SK-N-SH (cell line): ENCODE results near the gene TP53TG5. TPM values are rescaled to one million over a fixed set of nuclear protein-coding genes. Genes with fewer than 3 reads are reported as not detected.

Experiments
- CTCF ChIA-PET: fragments of 300-600, 350-600 bp; formaldehyde crosslinking; extraction: SDS; loops from one replicate; lab custom pipeline; 2021; lab: Yijun Ruan, JAX
- POLR2A ChIA-PET: fragments of 350-600 bp; sonication (Branson Sonifier 250); formaldehyde crosslinking; extraction: SDS; loops from one replicate; lab custom pipeline; 2020; ENCODE audit warnings: antibody characterized with exemption, inconsistent platforms; lab: Yijun Ruan, JAX
- DNase-seq: peaks from one replicate; pipeline ENCODE4 v3.0.0; 2012
- H2AFZ ChIP-seq: fragments of 200-600 bp; sonication (generic); 2 replicates; pipeline ENCODE4 v1.8.1; 2016; ENCODE audit warnings: antibody characterized with exemption, mild to moderate bottlenecking, low read depth
- H3F3A ChIP-seq: fragments of 200-600 bp; sonication (generic); replicated peaks from 2 replicates; pipeline ENCODE3; 2016; ENCODE audit warnings: antibody characterized with exemption, mild to moderate bottlenecking; ENCODE audit not compliant: insufficient read depth
- H3K27ac ChIP-seq, 2 experiments: fragments of 200-500 bp in 1 of 2; fragments of 200-600 bp in 1 of 2; sonication (Bioruptor generic) in 1 of 2; sonication (generic), shearing (Covaris generic) in 1 of 2; 2 replicates each; pipeline versions ENCODE4 v1.5.1 to v1.6.1; 2014 to 2016; ENCODE audit warnings: low read depth in 2 of 2, inconsistent platforms in 1 of 2, low read length in 1 of 2, mild to moderate bottlenecking in 1 of 2, mixed read lengths in 1 of 2
- H3K27me3 ChIP-seq: fragments of 200-600 bp; sonication (generic), shearing (Covaris generic); 2 replicates; pipeline ENCODE4 v1.6.1; 2016; ENCODE audit warnings: mixed run types; ENCODE audit not compliant: insufficient read depth
- H3K36me3 ChIP-seq, 2 experiments: fragments of 200-500 bp in 1 of 2; fragments of 200-600 bp in 1 of 2; sonication (Bioruptor generic) in 1 of 2; sonication (generic) in 1 of 2; replicated peaks in 1 of 2; 2 replicates each; pipeline versions ENCODE3 to v1.5.1; 2014 to 2016; ENCODE audit warnings: low read length in 1 of 2, mild to moderate bottlenecking in 1 of 2; ENCODE audit not compliant: insufficient read depth in 2 of 2, control insufficient read depth in 1 of 2
- H3K4me1 ChIP-seq, 2 experiments: fragments of 200-500 bp in 1 of 2; fragments of 200-600 bp in 1 of 2; sonication (Bioruptor generic) in 1 of 2; sonication (generic), shearing (Covaris generic) in 1 of 2; 2 replicates each; pipeline versions ENCODE4 v1.5.1 to v1.6.1; 2014 to 2016; ENCODE audit warnings: low read depth in 1 of 2, low read length in 1 of 2, mixed run types in 1 of 2; ENCODE audit not compliant: insufficient read depth in 2 of 2, control insufficient read depth in 1 of 2
- H3K4me2 ChIP-seq: fragments of 200-600 bp; sonication (generic), shearing (Covaris generic); 2 replicates; pipeline ENCODE4 v1.6.1; 2017; ENCODE audit warnings: mixed run types
- H3K4me3 ChIP-seq, 2 experiments: fragments of 200-500 bp in 1 of 2; fragments of 200-600 bp in 1 of 2; sonication (Bioruptor generic) in 1 of 2; sonication (generic), shearing (Covaris generic) in 1 of 2; 2 replicates each; pipeline versions ENCODE4 v1.5.1 to v1.8.1; 2014 to 2016; ENCODE audit warnings: low read depth in 2 of 2, inconsistent platforms in 1 of 2, low read length in 1 of 2, mild to moderate bottlenecking in 1 of 2, mixed read lengths in 1 of 2, moderate library complexity in 1 of 2
- H3K79me2 ChIP-seq: fragments of 200-600 bp; sonication (generic); 2 replicates; pipeline ENCODE4 v1.8.1; 2017; ENCODE audit warnings: mild to moderate bottlenecking; ENCODE audit not compliant: insufficient read depth
- H3K9ac ChIP-seq: fragments of 200-600 bp; sonication (generic); 2 replicates; pipeline ENCODE4 v1.6.1; 2017; ENCODE audit warnings: mixed run types
- H3K9me2 ChIP-seq: fragments of 200-600 bp; sonication (generic); 2 replicates; pipeline ENCODE4 v1.6.1; 2017; ENCODE audit warnings: mixed run types
- H3K9me3 ChIP-seq: fragments of 200-600 bp; sonication (generic); 2 replicates; pipeline ENCODE4 v1.6.1; 2017; ENCODE audit warnings: mixed run types, mild to moderate bottlenecking, moderate library complexity
- H4K20me1 ChIP-seq: fragments of 200-600 bp; sonication (generic); 2 replicates; pipeline ENCODE4 v1.6.1; 2017; ENCODE audit warnings: mild to moderate bottlenecking, mixed run types; ENCODE audit not compliant: insufficient read depth
- ELF1 ChIP-seq: IDR thresholded peaks from 2 replicates; pipeline ENCODE4 v1.4.0; 2012
- EP300 ChIP-seq, 2 experiments: IDR thresholded peaks; 2 replicates each; pipeline versions ENCODE4 v1.4.0 to v1.6.1; 2012; ENCODE audit warnings: borderline replicate concordance in 1 of 2, low read depth in 1 of 2, low read length in 1 of 2
- FOXJ3 ChIP-seq: sonication (generic); formaldehyde crosslinking; IDR thresholded peaks from 2 replicates; pipeline ENCODE4 v1.5.1; 2020; ENCODE audit warnings: mild to moderate bottlenecking, missing genetic modification reagents
- GATA2 ChIP-seq: sonication (generic); formaldehyde crosslinking; IDR thresholded peaks from 2 replicates; pipeline ENCODE4 v1.5.0; 2020; ENCODE audit warnings: mild to moderate bottlenecking, missing genetic modification reagents
- JUND ChIP-seq: IDR thresholded peaks from 2 replicates; pipeline ENCODE4 v1.4.0; 2012
- MEF2A ChIP-seq: IDR thresholded peaks from 2 replicates; pipeline ENCODE4 v1.4.0; 2012; ENCODE audit warnings: low read depth, borderline replicate concordance
- POLR2AphosphoS5 ChIP-seq: IDR thresholded peaks from 2 replicates; pipeline ENCODE4 v1.6.1; 2012; ENCODE audit warnings: low read depth, low read length
- RAD21 ChIP-seq: IDR thresholded peaks from 2 replicates; pipeline ENCODE4 v1.6.1; 2012; ENCODE audit warnings: mild to moderate bottlenecking, low read length
- RCOR1 ChIP-seq: fragments of 150-350 bp; IDR thresholded peaks from 2 replicates; pipeline ENCODE4 v1.6.1; 2017; ENCODE audit warnings: antibody characterized with exemption, low read length
- RFX5 ChIP-seq: IDR thresholded peaks from 2 replicates; pipeline ENCODE4 v1.6.1; 2012; ENCODE audit warnings: mild to moderate bottlenecking, improper control_type of control experiment, low read length
- RXRA ChIP-seq: IDR thresholded peaks from 2 replicates; pipeline ENCODE4 v1.4.0; 2012; ENCODE audit warnings: low read depth, mild to moderate bottlenecking, borderline replicate concordance
- TAF1 ChIP-seq: IDR thresholded peaks from 2 replicates; pipeline ENCODE4 v1.6.1; 2012; ENCODE audit warnings: low read depth, mild to moderate bottlenecking, low read length, moderate library complexity, borderline replicate concordance
- TCF12 ChIP-seq: IDR thresholded peaks from 2 replicates; pipeline ENCODE4 v1.4.0; 2012
- YY1 ChIP-seq: IDR thresholded peaks from 2 replicates; pipeline ENCODE4 v1.4.0; 2012; ENCODE audit warnings: low read depth, mild to moderate bottlenecking
- WGBS: methylation state at CpG from one replicate; pipeline ENCODE4 v1.1.6; 2017; ENCODE audit warnings: low lambda C conversion rate; 5-methylcytosine and 5-hydroxymethylcytosine counted together
- polyA plus RNA-seq, 3 experiments: library from polyadenylated mRNA; depleted of rRNA; stranded (reverse); fragments of >200 nt; gene quantifications; 2 replicates each; pipeline ENCODE4 v1.2.3, GENCODE V29; 2012
- TF ChIP-seq, protein P1 (sequence below): fragments of 200-600 bp; sonication (generic); IDR thresholded peaks from 2 replicates; pipeline ENCODE4 v1.6.1; 2017; ENCODE audit warnings: antibody characterized with exemption, mild to moderate bottlenecking, moderate library complexity
- TF ChIP-seq, protein P2 (sequence below): fragments of 150-350 bp; IDR thresholded peaks from 2 replicates; pipeline ENCODE4 v1.6.1; 2016; ENCODE audit warnings: mild to moderate bottlenecking, low read depth, low read length
- TF ChIP-seq, protein P3 (sequence below): fragments of 150-350 bp; IDR thresholded peaks from 2 replicates; pipeline ENCODE4 v1.6.1; 2017; ENCODE audit warnings: antibody characterized with exemption, low read length, low read depth, borderline replicate concordance
- TF ChIP-seq, protein P4 (sequence below): IDR thresholded peaks from 2 replicates; pipeline ENCODE4 v1.6.1; 2012; ENCODE audit warnings: mild to moderate bottlenecking, low read depth, low read length, moderate library complexity
- TF ChIP-seq, protein P5 (sequence below): IDR thresholded peaks from 2 replicates; pipeline ENCODE4 v1.4.0; 2012; ENCODE audit warnings: low read depth
- TF ChIP-seq, protein P6 (sequence below): IDR thresholded peaks from 2 replicates; pipeline ENCODE4 v1.4.0; 2012; ENCODE audit warnings: low read depth, borderline replicate concordance

Gene TP53TG5
- polyA plus RNA-seq, 1 of the 3 experiments (the other 2 are of a cell fraction) = not detected

DNA sequence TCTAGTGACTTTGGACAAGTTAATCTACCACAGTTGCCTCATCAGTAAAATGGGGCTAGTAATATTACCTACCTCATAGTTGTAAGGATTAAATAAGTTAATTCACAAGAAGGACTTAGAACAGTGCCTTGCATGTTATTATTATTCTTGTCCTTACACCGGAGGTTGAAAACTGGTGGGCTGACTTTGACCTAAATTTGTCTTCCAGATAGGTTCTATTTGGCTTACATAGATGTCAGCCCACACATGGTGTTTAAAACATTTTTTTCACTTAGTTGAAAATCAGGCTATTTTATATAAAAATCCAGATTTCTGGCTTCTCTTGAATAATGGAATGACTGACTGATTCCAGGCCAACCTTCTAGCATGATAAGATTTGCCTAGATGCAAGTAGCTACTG lies 11.9 kb downstream of the TP53TG5 start:
- POLR2A ChIA-PET = no interaction called here
- no peak overlapping the region for H3K9ac ChIP-seq
- 94% methylated on average over 1 of the region's 1 CpG for WGBS
- no peak overlapping the region for H3K4me3 ChIP-seq
- H4K20me1 ChIP-seq = no peaks in the 10 kb centered on the region
- DNase-seq = no peak
- no peaks in the 10 kb centered on the region for H3F3A ChIP-seq
- H3K9me2 ChIP-seq = no peaks in the 10 kb centered on the region
- H3K9me3 ChIP-seq = no peaks in the 10 kb centered on the region
- CTCF ChIA-PET = interaction anchor here (0.9 to 15.6 kb wide), 7 partner anchors 10 to 406 kb away, joined by 3 to 143 read pairs (median 3); no protein-coding TSS in a partner anchor
- TF ChIP-seq ELF1 = no peak
- TF ChIP-seq, protein P1, sequence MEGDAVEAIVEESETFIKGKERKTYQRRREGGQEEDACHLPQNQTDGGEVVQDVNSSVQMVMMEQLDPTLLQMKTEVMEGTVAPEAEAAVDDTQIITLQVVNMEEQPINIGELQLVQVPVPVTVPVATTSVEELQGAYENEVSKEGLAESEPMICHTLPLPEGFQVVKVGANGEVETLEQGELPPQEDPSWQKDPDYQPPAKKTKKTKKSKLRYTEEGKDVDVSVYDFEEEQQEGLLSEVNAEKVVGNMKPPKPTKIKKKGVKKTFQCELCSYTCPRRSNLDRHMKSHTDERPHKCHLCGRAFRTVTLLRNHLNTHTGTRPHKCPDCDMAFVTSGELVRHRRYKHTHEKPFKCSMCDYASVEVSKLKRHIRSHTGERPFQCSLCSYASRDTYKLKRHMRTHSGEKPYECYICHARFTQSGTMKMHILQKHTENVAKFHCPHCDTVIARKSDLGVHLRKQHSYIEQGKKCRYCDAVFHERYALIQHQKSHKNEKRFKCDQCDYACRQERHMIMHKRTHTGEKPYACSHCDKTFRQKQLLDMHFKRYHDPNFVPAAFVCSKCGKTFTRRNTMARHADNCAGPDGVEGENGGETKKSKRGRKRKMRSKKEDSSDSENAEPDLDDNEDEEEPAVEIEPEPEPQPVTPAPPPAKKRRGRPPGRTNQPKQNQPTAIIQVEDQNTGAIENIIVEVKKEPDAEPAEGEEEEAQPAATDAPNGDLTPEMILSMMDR = no peak
- no peak for TF ChIP-seq TCF12
- TF ChIP-seq, protein P2, sequence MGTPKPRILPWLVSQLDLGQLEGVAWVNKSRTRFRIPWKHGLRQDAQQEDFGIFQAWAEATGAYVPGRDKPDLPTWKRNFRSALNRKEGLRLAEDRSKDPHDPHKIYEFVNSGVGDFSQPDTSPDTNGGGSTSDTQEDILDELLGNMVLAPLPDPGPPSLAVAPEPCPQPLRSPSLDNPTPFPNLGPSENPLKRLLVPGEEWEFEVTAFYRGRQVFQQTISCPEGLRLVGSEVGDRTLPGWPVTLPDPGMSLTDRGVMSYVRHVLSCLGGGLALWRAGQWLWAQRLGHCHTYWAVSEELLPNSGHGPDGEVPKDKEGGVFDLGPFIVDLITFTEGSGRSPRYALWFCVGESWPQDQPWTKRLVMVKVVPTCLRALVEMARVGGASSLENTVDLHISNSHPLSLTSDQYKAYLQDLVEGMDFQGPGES = no peak
- TF ChIP-seq TAF1 = no peak
- no peak for TF ChIP-seq POLR2AphosphoS5
- no peak for TF ChIP-seq RFX5
- TF ChIP-seq RAD21 = no peak
- TF ChIP-seq, protein P3, sequence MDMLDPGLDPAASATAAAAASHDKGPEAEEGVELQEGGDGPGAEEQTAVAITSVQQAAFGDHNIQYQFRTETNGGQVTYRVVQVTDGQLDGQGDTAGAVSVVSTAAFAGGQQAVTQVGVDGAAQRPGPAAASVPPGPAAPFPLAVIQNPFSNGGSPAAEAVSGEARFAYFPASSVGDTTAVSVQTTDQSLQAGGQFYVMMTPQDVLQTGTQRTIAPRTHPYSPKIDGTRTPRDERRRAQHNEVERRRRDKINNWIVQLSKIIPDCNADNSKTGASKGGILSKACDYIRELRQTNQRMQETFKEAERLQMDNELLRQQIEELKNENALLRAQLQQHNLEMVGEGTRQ = no peak
- no peak for TF ChIP-seq GATA2 (CRISPR knock-in tag)
- no peak for TF ChIP-seq FOXJ3 (CRISPR knock-in tag)
- TF ChIP-seq, all 33 proteins: peak for 0
- Histone ChIP-seq H3K4me2 (no peak overlapping the region), H3K27ac (no peak overlapping the region), H2AFZ (no peak overlapping the region), H3K27me3 (no peaks in the 10 kb centered on the region), H3K36me3 (peaks cover 32 to 41% of the 10 kb centered on the region in 2 experiments), H3K4me1 (peaks cover 0 to 9% of the 10 kb centered on the region in 2 experiments; a peak in 1 of 4 replicates), H3K79me2 (peaks cover 27% of the 10 kb centered on the region)

DNA sequence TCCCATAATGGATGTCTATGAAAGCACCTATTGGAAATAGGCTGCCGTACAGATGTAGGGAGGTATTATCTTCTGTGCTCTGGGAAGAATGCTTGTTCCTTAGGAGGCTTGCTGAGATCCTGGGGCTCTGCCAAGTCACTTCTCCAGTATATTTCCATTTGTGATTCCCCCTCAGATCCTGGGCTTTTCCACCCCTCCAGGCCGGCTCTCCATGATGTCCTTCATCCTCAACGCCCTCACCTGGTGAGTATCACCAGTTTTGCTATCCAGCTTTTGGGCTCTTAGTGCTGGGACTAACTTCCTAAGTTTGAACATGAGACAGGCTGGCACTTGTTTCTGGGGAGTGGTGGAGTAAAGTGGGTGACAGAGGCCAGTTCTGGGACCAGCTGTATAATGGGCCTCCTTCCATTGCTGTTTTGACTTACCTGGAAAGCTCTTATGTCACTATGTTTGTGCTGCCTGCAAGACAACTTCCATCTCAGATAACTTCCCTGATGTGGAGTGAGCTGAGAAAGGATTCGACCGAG lies 12.6 kb downstream of the TP53TG5 start:
- ChIA-PET POLR2A (no interaction called here), CTCF (interaction anchor here (1.0 to 15.6 kb wide), 8 partner anchors 7 to 406 kb away, joined by 3 to 143 read pairs (median 29); no protein-coding TSS in a partner anchor)
- Histone ChIP-seq H3K9me3 (no peaks in the 10 kb centered on the region), H4K20me1 (no peaks in the 10 kb centered on the region), H3K27me3 (no peaks in the 10 kb centered on the region), H3K36me3 (peaks cover 32 to 41% of the 10 kb centered on the region in 2 experiments), H3K27ac (no peak overlapping the region), H3K4me2 (no peak overlapping the region), H3F3A (no peaks in the 10 kb centered on the region), H3K4me3 (no peak overlapping the region), H3K9ac (no peak overlapping the region), H2AFZ (no peak overlapping the region), H3K79me2 (peaks cover 27% of the 10 kb centered on the region), H3K4me1 (peaks cover 0 to 9% of the 10 kb centered on the region in 2 experiments; a peak in 1 of 4 replicates), H3K9me2 (no peaks in the 10 kb centered on the region)
- no peak for DNase-seq
- WGBS = 94% methylated on average over 5 of the region's 5 CpGs
- TF ChIP-seq JUND = no peak
- TF ChIP-seq, protein P4, sequence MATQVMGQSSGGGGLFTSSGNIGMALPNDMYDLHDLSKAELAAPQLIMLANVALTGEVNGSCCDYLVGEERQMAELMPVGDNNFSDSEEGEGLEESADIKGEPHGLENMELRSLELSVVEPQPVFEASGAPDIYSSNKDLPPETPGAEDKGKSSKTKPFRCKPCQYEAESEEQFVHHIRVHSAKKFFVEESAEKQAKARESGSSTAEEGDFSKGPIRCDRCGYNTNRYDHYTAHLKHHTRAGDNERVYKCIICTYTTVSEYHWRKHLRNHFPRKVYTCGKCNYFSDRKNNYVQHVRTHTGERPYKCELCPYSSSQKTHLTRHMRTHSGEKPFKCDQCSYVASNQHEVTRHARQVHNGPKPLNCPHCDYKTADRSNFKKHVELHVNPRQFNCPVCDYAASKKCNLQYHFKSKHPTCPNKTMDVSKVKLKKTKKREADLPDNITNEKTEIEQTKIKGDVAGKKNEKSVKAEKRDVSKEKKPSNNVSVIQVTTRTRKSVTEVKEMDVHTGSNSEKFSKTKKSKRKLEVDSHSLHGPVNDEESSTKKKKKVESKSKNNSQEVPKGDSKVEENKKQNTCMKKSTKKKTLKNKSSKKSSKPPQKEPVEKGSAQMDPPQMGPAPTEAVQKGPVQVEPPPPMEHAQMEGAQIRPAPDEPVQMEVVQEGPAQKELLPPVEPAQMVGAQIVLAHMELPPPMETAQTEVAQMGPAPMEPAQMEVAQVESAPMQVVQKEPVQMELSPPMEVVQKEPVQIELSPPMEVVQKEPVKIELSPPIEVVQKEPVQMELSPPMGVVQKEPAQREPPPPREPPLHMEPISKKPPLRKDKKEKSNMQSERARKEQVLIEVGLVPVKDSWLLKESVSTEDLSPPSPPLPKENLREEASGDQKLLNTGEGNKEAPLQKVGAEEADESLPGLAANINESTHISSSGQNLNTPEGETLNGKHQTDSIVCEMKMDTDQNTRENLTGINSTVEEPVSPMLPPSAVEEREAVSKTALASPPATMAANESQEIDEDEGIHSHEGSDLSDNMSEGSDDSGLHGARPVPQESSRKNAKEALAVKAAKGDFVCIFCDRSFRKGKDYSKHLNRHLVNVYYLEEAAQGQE = no peak
- no peak for TF ChIP-seq RXRA
- TF ChIP-seq RCOR1 = no peak
- TF ChIP-seq, protein P5, sequence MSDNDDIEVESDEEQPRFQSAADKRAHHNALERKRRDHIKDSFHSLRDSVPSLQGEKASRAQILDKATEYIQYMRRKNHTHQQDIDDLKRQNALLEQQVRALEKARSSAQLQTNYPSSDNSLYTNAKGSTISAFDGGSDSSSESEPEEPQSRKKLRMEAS = no peak
- TF ChIP-seq MEF2A = no peak
- no peak for TF ChIP-seq EP300 (IDR thresholded peaks at IDR 0.05; ENCODE audit: borderline replicate concordance in 1 of 2, low read depth in 1 of 2, low read length in 1 of 2)
- TF ChIP-seq, protein P6, sequence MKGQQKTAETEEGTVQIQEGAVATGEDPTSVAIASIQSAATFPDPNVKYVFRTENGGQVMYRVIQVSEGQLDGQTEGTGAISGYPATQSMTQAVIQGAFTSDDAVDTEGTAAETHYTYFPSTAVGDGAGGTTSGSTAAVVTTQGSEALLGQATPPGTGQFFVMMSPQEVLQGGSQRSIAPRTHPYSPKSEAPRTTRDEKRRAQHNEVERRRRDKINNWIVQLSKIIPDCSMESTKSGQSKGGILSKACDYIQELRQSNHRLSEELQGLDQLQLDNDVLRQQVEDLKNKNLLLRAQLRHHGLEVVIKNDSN = no peak
- no peak for TF ChIP-seq GATA2 (CRISPR knock-in tag)
- TF ChIP-seq YY1 = no peak
- TF ChIP-seq RAD21 = no peak
